PC-9 (cell line): ENCODE results near the gene ADAMTS2. TPM values are rescaled to one million over a fixed set of nuclear protein-coding genes. Genes with fewer than 3 reads are reported as not detected.

ENCODE experiments used
- BruUV-seq: library from RNA; stranded (reverse); fragments of 400-500 nt; replicated peaks from 2 replicates; lab custom pipeline; 2021; lab: Mats Ljungman, UMichigan
- CTCF ChIA-PET: fragments of 300-600 bp; sonication (Branson Sonifier 250); formaldehyde crosslinking; loops from one replicate; lab custom pipeline; 2022; ENCODE audit warnings: antibody characterized with exemption; lab: Charles Lee
- POLR2A ChIA-PET: fragments of 300-600 bp; sonication (Branson Sonifier 250); formaldehyde crosslinking; loops from one replicate; lab custom pipeline; 2022; ENCODE audit warnings: antibody characterized with exemption; ENCODE audit not compliant: unreplicated experiment; lab: Charles Lee
- DNase-seq, 2 experiments: peaks; one replicate each; pipeline versions ENCODE4 v3.0.0 to v3.0.0-alpha.2; 2015 to 2022; ENCODE audit warnings: mixed read lengths in 1 of 2
- H2AFZ ChIP-seq: fragments of 200-600 bp; sonication (generic); 2 replicates; pipeline ENCODE4 v1.8.1; 2017; ENCODE audit warnings: antibody characterized with exemption
- H3F3A ChIP-seq: fragments of 200-600 bp; sonication (generic); 2 replicates; pipeline ENCODE4 v1.8.1; 2017; ENCODE audit warnings: antibody characterized with exemption, mild to moderate bottlenecking, low read depth; ENCODE audit not compliant: insufficient read depth
- H3K27ac ChIP-seq: fragments of 200-600 bp; sonication (generic); 2 replicates; pipeline ENCODE4 v1.6.1; 2016; ENCODE audit warnings: mixed run types
- H3K27me3 ChIP-seq: fragments of 200-600 bp; sonication (generic); 2 replicates; pipeline ENCODE4 v1.6.1; 2016; ENCODE audit warnings: low read depth, mixed run types; ENCODE audit not compliant: insufficient read depth
- H3K36me3 ChIP-seq: fragments of 200-600 bp; sonication (generic); 2 replicates; pipeline ENCODE4 v1.6.1; 2016; ENCODE audit warnings: low read depth, mixed run types
- H3K4me1 ChIP-seq: fragments of 200-600 bp; sonication (generic); replicated peaks from 2 replicates; pipeline ENCODE4 v1.6.1; 2016; ENCODE audit warnings: mixed run types; ENCODE audit not compliant: insufficient read depth
- H3K4me2 ChIP-seq: fragments of 200-600 bp; sonication (generic); 2 replicates; pipeline ENCODE4 v1.6.1; 2017; ENCODE audit warnings: mixed run types
- H3K4me3 ChIP-seq: fragments of 200-600 bp; sonication (generic); 2 replicates; pipeline ENCODE4 v1.6.1; 2016; ENCODE audit warnings: mixed run types
- H3K79me2 ChIP-seq: fragments of 200-600 bp; sonication (generic); 2 replicates; pipeline ENCODE4 v1.6.1; 2017; ENCODE audit warnings: low read depth, mixed run types
- H3K9me2 ChIP-seq: fragments of 200-600 bp; sonication (generic); 2 replicates; pipeline ENCODE4 v1.8.1; 2017; ENCODE audit warnings: mild to moderate bottlenecking; ENCODE audit not compliant: insufficient read depth
- H3K9me3 ChIP-seq: fragments of 200-600 bp; sonication (generic); 2 replicates; pipeline ENCODE4 v1.8.1; 2016; ENCODE audit warnings: low read depth; ENCODE audit not compliant: insufficient read depth
- H4K20me1 ChIP-seq: fragments of 200-600 bp; sonication (generic); 2 replicates; pipeline ENCODE4 v1.8.1; 2017; ENCODE audit not compliant: insufficient read depth
- EZH2 ChIP-seq: fragments of 200-600 bp; sonication (generic); IDR thresholded peaks from 2 replicates; pipeline ENCODE4 v1.8.0; 2017; ENCODE audit warnings: antibody characterized with exemption, low read depth
- intact Hi-C: fragments of 100-400 bp; cut with micrococcal nuclease; formaldehyde crosslinking; loops from one replicate; pipeline ENCODE4 v1.10.0; 2022; ENCODE audit not compliant: unreplicated experiment
- total RNA-seq: library from RNA; stranded (reverse); gene quantifications from 2 replicates; pipeline ENCODE4 v1.2.3, GENCODE V29; 2021
- TF ChIP-seq, protein P1 (sequence below): fragments of 200-600 bp; sonication (generic); conservative IDR thresholded peaks from 2 replicates; pipeline ENCODE4 v1.6.1; 2017; ENCODE audit warnings: mixed run types, antibody characterized with exemption, mild to moderate bottlenecking, moderate library complexity

The ADAMTS2 gene
- total RNA-seq, 1 experiment from 2014 or later = not detected

DNA sequence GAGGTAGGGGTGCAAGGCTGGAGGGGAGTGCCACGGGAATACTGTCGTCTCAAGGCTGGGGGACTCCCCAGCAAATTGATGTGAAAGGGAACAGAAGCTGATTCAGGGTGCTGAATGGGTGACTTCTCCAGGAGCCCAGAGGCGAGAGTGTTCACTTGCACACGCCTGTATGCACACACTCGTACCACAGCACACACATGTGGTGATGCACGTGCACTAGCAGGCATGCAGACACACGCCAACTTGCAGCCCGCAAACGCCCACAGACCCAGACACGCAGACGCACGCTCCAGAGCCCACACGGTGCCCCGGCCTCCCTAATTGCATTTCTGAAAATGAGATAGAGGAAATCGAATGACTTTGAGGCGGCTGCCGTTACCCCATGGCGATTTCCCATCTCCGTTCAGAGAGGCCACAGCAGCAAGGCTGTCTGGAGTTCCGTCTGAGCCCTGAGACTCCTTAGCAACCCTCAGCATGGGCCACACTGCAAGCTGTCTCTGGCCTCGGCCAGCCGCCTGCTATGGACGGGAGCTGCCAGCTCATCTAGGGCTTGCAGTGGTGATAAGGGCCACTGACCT lies 9.1 kb upstream of the ADAMTS2 start:
- no peaks in the 10 kb centered on the region for H3K4me1 ChIP-seq
- H3K4me2 ChIP-seq = no peak overlapping the region
- BruUV-seq = no TSS peak
- TF ChIP-seq, protein P1, sequence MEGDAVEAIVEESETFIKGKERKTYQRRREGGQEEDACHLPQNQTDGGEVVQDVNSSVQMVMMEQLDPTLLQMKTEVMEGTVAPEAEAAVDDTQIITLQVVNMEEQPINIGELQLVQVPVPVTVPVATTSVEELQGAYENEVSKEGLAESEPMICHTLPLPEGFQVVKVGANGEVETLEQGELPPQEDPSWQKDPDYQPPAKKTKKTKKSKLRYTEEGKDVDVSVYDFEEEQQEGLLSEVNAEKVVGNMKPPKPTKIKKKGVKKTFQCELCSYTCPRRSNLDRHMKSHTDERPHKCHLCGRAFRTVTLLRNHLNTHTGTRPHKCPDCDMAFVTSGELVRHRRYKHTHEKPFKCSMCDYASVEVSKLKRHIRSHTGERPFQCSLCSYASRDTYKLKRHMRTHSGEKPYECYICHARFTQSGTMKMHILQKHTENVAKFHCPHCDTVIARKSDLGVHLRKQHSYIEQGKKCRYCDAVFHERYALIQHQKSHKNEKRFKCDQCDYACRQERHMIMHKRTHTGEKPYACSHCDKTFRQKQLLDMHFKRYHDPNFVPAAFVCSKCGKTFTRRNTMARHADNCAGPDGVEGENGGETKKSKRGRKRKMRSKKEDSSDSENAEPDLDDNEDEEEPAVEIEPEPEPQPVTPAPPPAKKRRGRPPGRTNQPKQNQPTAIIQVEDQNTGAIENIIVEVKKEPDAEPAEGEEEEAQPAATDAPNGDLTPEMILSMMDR = no peak
- TF ChIP-seq EZH2 = no peak
- POLR2A ChIA-PET = no interaction called here
- CTCF ChIA-PET = no interaction called here
- H3K27me3 ChIP-seq = peaks cover 78% of the 10 kb centered on the region
- no peaks in the 10 kb centered on the region for H3F3A ChIP-seq
- no peaks in the 10 kb centered on the region for H4K20me1 ChIP-seq
- H3K36me3 ChIP-seq = no peaks in the 10 kb centered on the region
- intact Hi-C loops = no loop called here
- H3K9me2 ChIP-seq = no peaks in the 10 kb centered on the region
- DNase-seq = no peak
- no peaks in the 10 kb centered on the region for H3K79me2 ChIP-seq
- no peak overlapping the region for H3K27ac ChIP-seq
- H2AFZ ChIP-seq = no peak overlapping the region
- H3K4me3 ChIP-seq = no peak overlapping the region
- H3K9me3 ChIP-seq = no peaks in the 10 kb centered on the region

DNA sequence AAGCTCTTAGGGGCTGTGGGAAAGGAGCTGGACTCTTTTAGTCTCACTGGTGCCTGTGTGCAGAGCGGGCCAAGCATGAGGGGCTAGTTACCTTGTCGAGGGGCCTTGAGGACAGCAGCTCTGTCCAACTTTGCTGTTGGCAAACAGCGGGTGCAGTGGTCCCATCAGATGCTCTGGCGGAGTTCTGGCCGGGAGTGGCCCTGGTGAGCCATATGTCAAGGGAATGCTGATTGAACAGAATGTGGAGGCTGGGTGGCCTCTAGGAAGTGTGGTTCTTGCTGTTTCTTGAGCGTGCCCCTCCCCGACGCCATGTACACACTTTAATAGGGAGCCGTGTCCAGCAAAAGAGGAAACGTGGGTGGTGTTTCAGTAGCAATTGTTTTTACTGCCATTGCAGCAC lies 3.6 kb upstream of the ADAMTS2 start:
- no peaks in the 10 kb centered on the region for H3F3A ChIP-seq
- intact Hi-C loops = no loop called here
- H4K20me1 ChIP-seq = no peaks in the 10 kb centered on the region
- no TSS peak for BruUV-seq
- H3K4me2 ChIP-seq = no peak overlapping the region
- H3K4me3 ChIP-seq = no peak overlapping the region
- TF ChIP-seq, protein P1 = no peak
- TF ChIP-seq EZH2 = no peak
- no peaks in the 10 kb centered on the region for H3K36me3 ChIP-seq
- H3K9me2 ChIP-seq = no peaks in the 10 kb centered on the region
- H2AFZ ChIP-seq = no peak overlapping the region
- DNase-seq = no peak
- no peaks in the 10 kb centered on the region for H3K9me3 ChIP-seq
- no peaks in the 10 kb centered on the region for H3K79me2 ChIP-seq
- peaks cover 77% of the 10 kb centered on the region for H3K27me3 ChIP-seq
- POLR2A ChIA-PET = no interaction called here
- no peak overlapping the region for H3K27ac ChIP-seq
- CTCF ChIA-PET = no interaction called here
- H3K4me1 ChIP-seq = no peaks in the 10 kb centered on the region

DNA sequence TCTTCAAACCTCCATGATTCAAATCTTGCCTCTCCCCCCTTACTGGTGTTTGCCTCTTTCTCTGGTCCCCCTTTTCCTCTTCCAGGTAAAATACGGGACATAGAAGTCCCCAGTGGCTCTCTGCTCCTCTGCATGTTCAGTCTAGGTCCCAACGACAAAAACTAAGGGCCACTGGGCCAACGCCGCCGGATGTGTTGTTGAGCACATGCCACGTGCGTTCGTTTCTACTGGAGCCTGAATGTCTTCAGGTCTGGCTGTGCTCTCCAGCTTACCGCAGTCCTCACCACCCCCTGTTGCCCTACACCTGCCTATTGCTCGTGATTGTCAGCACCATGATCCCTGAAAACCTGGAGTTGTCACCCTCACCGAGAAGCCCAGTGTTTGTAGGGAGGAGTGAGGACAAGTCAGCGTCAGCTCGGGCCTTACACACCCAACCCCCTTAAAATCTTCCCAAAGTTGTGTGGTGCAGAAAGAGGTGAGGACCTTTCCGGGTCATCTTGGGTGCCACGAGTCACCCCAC lies 2.8 kb upstream of the ADAMTS2 start:
- BruUV-seq = no TSS peak
- no peaks in the 10 kb centered on the region for H3F3A ChIP-seq
- intact Hi-C loops = no loop called here

More for the DNA sequence above, 2.8 kb upstream of the ADAMTS2 start:
- TF ChIP-seq, protein P1 = no peak
- H3K9me3 ChIP-seq = no peaks in the 10 kb centered on the region
- no peak overlapping the region for H3K27ac ChIP-seq
- ChIA-PET CTCF (no interaction called here), POLR2A (no interaction called here)
- DNase-seq = no peak
- H3K27me3 ChIP-seq = peaks cover 74% of the 10 kb centered on the region
- no peak overlapping the region for H2AFZ ChIP-seq
- H3K4me2 ChIP-seq = no peak overlapping the region
- no peaks in the 10 kb centered on the region for H3K9me2 ChIP-seq
- no peaks in the 10 kb centered on the region for H3K4me1 ChIP-seq
- H3K79me2 ChIP-seq = no peaks in the 10 kb centered on the region
- H4K20me1 ChIP-seq = no peaks in the 10 kb centered on the region
- H3K36me3 ChIP-seq = no peaks in the 10 kb centered on the region
- no peak overlapping the region for H3K4me3 ChIP-seq
